Central memory CD8-positive, alpha-beta T cell (primary cell): ENCODE results near the gene TMEM95.
A peak's percentile ranks its signal among the peaks of the same experiment; 100 is the strongest.

Experiments
- ATAC-seq: fragments of 150-1000 bp; cut with Tn5 transposase; replicated peaks from 2 replicates; pipeline ENCODE4 v1.10.0; 2022; ENCODE audit warnings: mild to moderate bottlenecking, moderate FRiP score, moderate number of reproducible peaks; ENCODE audit not compliant: poor library complexity, severe bottlenecking; ENCODE audit errors: extremely low read depth
- DNase-seq, 2 donors: peaks; one replicate each; pipeline ENCODE4 v3.0.0; 2021; ENCODE audit warnings: low spot score in 2 of 2
- H3K27ac Mint-ChIP-seq: one replicate; pipeline ENCODE4 v1.8.0; 2022; ENCODE audit warnings: low read depth, mild to moderate bottlenecking, moderate library complexity, mixed read lengths
- H3K27me3 Mint-ChIP-seq: one replicate; pipeline ENCODE4 v1.8.0; 2022; ENCODE audit warnings: mixed read lengths
- H3K36me3 Mint-ChIP-seq: one replicate; pipeline ENCODE4 v1.8.0; 2022; ENCODE audit warnings: mild to moderate bottlenecking, moderate library complexity, mixed read lengths; ENCODE audit not compliant: insufficient read depth
- H3K4me1 Mint-ChIP-seq: one replicate; pipeline ENCODE4 v1.8.0; 2022; ENCODE audit warnings: mixed read lengths
- H3K4me3 Mint-ChIP-seq: one replicate; pipeline ENCODE4 v1.8.0; 2022; ENCODE audit warnings: mild to moderate bottlenecking, moderate library complexity, mixed read lengths
- H3K9me3 Mint-ChIP-seq: one replicate; pipeline ENCODE4 v1.8.0; 2022; ENCODE audit warnings: mixed read lengths

TMEM95 gene

GRCh38 chr17:7340179-7340578, 14.8 kb upstream of the TMEM95 start:
- DNase-seq: no peak
- Mint-ChIP-seq H3K36me3 (peaks cover 47% of the 10 kb centered on the region), H3K9me3 (no peaks in the 10 kb centered on the region), H3K4me1 (peaks cover 48% of the 10 kb centered on the region), H3K27me3 (no peaks in the 10 kb centered on the region), H3K27ac (peak overlapping the region; percentile 11), H3K4me3 (no peak overlapping the region)
- ATAC-seq: no peak

DNA sequence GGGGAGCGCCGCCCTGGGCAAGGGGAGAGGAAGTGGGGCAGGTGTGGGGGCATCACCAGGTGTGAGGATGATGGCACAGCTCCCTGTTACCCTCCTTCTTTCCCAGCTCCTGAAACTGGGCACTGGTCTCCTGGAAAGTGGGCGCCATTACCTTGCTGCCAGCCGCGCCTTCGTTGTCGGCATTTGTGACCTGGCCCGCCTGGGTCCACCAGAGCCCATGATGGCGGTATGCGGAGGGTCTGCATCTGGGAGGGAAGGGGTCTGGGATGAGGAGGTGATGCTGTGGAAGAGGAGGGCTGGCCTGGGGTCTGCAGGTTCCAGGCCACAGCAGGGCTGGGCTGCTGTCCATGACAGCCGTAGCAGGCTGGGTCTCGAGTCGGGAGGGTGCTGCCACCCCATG, 13.1 kb upstream of the TMEM95 start:
- H3K36me3 Mint-ChIP-seq: peaks cover 55% of the 10 kb centered on the region
- H3K27me3 Mint-ChIP-seq: no peaks in the 10 kb centered on the region
- H3K27ac Mint-ChIP-seq: no peak overlapping the region
- DNase-seq (no peak), ATAC-seq (no peak)
- H3K4me3 Mint-ChIP-seq: no peak overlapping the region
- no peaks in the 10 kb centered on the region for H3K9me3 Mint-ChIP-seq
- H3K4me1 Mint-ChIP-seq: peaks cover 35% of the 10 kb centered on the region

GRCh38 chr17:7343250-7343649, 11.7 kb upstream of the TMEM95 start:
- Mint-ChIP-seq H3K4me3 (no peak overlapping the region), H3K27me3 (no peaks in the 10 kb centered on the region), H3K9me3 (no peaks in the 10 kb centered on the region), H3K4me1 (peaks cover 30% of the 10 kb centered on the region), H3K36me3 (peaks cover 56% of the 10 kb centered on the region), H3K27ac (no peak overlapping the region)
- DNase-seq (no peak), ATAC-seq (no peak)

DNA sequence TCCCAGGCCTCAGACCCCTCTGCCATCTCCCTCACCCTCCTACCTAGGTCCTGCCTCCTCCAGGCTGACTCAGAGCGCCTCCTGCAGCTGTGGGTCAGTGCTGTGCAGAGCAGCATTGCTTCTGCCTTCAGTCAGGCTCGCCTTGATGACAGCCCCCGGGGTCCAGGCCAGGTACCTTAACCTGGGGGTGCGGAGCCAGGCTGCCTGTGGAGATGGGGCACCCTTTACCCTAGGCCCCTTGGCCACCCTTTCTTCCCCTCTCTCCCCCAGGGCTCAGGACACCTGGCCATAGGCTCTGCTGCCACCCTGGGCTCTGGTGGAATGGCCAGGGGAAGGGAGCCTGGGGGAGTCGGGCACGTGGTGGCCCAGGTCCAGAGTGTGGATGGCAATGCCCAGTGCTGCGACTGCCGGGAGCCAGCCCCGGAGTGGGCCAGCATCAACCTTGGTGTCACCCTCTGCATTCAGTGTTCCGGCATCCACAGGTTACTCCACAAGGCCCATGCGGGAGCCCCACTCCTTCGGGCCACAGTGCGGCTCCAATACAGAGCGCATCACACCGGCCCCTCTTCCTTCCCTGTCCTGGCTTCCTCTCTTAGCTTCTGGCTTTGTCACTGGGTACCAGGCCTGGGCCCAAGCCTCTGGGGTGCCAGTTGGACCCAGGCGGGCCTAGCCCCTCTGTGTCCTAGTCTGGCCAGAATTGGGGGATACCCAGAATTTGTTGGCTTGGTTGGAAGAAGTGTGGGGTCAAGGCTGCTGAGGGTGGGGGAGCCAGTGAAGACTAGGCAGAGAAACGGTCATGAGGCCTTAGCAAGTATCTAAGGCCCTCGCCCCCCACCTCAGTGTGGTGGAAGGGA, 8.0 kb upstream of the TMEM95 start:
- DNase-seq (no peak), ATAC-seq (no peak)
- Mint-ChIP-seq H3K4me1 (peaks cover 44% of the 10 kb centered on the region), H3K36me3 (peaks cover 45% of the 10 kb centered on the region), H3K27ac (peak overlapping the region; percentile 29), H3K27me3 (no peaks in the 10 kb centered on the region), H3K4me3 (no peak overlapping the region), H3K9me3 (no peaks in the 10 kb centered on the region)

- H3K4me1 Mint-ChIP-seq: peaks cover 51% of the 10 kb centered on the region
- H3K27me3 Mint-ChIP-seq: no peaks in the 10 kb centered on the region
- DNase-seq (no peak), ATAC-seq (no peak)
- no peaks in the 10 kb centered on the region for H3K9me3 Mint-ChIP-seq
- H3K27ac Mint-ChIP-seq: peak overlapping the region; percentile 82
- peaks cover 44% of the 10 kb centered on the region for H3K36me3 Mint-ChIP-seq
- no peak overlapping the region for H3K4me3 Mint-ChIP-seq
Observed at GRCh38 chr17:7347630-7348477, 7.1 kb upstream of the TMEM95 start.

DNA sequence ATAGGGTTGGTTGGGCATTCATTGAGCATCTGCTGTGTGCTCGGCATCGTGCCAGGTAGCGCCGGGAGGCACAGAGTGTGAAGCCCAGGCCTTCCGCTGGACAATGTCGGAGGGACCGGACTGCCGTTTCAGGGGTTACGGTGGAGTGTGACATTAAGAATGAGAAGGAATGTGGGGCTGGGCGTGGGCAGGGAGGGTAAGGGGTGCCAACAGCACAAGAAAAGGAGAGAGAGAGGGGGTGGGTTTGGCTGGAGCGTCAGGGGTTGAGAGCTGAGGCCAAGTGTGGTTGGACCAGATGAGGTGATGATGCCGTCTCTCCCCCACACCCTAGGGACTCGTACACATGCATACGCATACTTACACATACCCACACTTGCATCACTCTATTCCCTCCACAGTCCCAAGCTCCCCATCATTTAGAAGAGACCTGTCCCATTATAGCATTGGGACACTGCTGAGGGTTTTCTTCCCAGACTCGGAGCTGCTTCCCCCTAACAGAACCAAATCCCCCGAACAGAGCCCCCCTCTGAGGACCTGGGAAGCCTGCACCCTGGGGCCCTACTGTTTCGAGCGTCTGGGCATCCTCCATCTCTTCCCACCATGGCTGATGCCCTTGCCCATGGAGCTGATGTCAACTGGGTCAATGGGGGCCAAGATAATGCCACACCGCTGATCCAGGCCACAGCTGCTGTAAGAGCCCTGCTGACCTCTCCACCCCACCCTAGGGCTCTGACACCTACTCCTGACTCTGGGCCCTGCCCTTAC, 6.3 kb upstream of the TMEM95 start:
- H3K27me3 Mint-ChIP-seq: no peaks in the 10 kb centered on the region

DNA sequence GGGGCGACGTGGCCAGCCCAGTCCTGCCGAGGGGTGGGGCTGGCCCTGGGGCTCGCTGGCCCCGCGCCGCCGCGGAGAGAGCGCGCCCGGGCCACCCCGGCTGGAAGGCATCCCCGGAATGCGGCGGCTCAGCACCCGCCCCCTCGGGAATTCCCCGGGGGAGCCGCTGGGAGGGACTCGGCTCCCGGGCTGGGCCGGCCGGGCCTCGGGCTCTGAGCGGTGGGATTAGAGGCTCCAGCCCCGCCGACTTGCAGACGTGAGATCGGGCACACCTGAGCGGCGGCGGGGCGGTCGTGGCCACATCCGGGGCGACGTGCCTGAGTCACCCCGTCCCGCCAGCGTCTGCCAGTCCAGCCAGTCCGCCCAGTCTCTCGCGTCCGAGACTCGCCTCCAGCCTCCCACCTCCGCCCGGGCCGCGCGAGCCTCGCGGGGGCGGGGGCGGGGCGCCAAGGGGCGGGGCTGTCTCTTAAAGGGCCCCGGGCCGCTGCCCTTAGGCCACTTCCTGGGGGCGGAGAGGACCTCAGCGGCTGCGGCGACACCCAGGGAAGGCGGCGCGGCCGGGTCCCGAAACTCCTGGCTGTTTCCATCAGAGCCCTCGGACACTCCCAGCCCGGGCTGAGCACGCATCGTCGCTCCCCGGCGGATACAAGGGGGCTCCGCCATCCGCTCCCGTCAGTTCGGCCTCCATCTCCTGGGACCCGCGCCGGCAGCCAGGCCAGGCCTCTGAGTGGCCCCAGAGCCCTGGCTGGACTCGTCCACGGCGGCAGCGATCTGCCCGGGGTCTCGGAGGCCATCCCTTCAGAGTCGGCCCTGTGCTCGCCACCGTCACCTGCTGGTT, 3.1 kb upstream of the TMEM95 start, which contains the start of gene KCTD11:
KCTD11 (plus strand) TSS at position 498 of the 838 bp plus-strand sequence.
- Mint-ChIP-seq H3K27ac (peak within 1 kb of the TSS; percentile 96), H3K27me3 (no peaks in the 10 kb centered on the region), H3K36me3 (peaks cover 25% of the 10 kb centered on the region), H3K4me1 (peaks cover 68% of the 10 kb centered on the region), H3K9me3 (no peaks in the 10 kb centered on the region), H3K4me3 (peak within 1 kb of the TSS; percentile 90)
- ATAC-seq (peak; percentile 50), DNase-seq (peak; percentile 44 to 69)

More for the DNA sequence above, 6.3 kb upstream of the TMEM95 start:
- Mint-ChIP-seq H3K27ac (peak overlapping the region; percentile 82), H3K9me3 (no peaks in the 10 kb centered on the region), H3K36me3 (peaks cover 39% of the 10 kb centered on the region), H3K4me3 (no peak overlapping the region), H3K4me1 (peaks cover 55% of the 10 kb centered on the region)
- ATAC-seq (no peak), DNase-seq (no peak)

DNA sequence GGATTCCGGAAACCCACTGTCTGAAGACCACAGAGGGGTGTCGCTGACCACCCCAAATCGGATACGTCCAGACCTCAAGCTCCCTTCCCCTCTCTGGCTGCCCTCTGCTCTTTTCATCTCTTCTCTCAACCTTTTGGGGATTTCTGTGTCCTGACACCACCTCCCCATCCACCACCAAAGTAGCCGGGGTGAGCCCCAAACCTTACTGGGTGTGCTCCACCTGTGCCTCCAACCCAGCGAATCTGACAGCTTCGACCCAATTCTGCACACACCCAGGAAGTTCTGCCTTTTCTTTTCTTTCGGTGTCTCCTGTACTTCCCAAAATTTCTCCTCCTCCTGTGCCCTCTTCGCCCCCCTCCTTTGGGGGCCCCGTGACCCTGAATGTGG, 2.5 kb upstream of the TMEM95 start:
- peak overlapping the region; percentile 90 for H3K4me3 Mint-ChIP-seq
- DNase-seq (no peak), ATAC-seq (no peak)
- H3K4me1 Mint-ChIP-seq: peaks cover 63% of the 10 kb centered on the region
- H3K27ac Mint-ChIP-seq: peak overlapping the region; percentile 96
- no peaks in the 10 kb centered on the region for H3K27me3 Mint-ChIP-seq
- H3K36me3 Mint-ChIP-seq: peaks cover 20% of the 10 kb centered on the region
- H3K9me3 Mint-ChIP-seq: no peaks in the 10 kb centered on the region

DNA sequence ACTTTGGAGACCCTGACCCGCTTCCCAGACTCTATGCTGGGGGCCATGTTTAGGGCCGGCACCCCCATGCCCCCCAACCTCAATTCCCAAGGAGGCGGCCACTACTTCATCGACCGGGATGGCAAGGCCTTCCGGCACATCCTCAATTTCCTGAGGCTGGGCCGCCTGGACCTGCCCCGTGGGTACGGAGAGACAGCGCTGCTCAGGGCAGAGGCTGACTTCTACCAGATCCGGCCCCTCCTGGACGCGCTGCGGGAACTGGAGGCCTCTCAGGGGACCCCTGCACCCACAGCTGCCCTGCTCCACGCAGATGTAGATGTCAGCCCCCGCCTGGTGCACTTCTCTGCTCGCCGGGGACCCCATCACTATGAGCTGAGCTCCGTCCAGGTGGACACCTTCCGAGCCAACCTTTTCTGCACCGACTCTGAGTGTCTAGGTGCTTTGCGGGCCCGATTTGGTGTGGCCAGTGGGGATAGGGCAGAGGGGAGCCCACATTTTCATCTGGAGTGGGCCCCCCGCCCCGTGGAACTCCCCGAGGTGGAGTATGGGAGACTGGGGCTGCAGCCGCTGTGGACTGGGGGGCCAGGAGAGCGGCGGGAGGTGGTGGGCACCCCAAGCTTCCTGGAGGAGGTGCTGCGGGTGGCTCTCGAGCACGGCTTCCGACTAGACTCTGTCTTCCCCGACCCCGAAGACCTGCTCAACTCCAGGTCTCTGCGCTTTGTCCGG, 1.9 kb upstream of the TMEM95 start:
- Mint-ChIP-seq H3K9me3 (no peaks in the 10 kb centered on the region), H3K27me3 (no peaks in the 10 kb centered on the region), H3K4me3 (peak overlapping the region; percentile 90), H3K36me3 (peaks cover 19% of the 10 kb centered on the region), H3K27ac (peak overlapping the region; percentile 96), H3K4me1 (peaks cover 61% of the 10 kb centered on the region)
- DNase-seq (no peak), ATAC-seq (no peak)

DNA sequence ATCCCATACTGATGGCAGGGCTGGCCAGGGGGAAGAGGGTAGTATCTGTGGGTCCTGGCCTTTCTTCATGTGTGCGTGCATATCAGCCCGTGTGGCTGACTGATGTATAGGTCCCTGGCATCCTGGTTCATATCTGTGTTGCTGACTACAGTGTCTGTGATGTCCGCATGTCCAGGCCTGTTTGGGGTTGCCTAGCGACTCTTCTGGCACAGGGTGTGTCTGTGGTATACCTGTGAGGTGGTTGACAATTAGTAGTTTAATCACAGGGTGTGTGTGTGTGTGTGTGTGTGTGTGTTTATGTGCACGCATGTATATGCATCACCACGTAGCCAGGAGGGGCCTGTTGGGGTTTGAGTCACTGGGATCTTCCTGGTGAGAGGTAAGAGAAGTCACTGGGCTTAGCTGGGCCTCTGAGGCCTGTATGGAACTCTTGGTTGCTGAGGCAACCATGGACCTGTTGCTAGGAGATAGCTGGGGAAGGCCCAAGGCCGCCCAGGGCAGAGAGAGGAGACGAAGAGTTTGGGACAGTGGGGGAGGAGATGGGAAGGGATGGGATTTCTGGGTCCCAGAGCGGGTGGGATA, 603 bp upstream of the TMEM95 start:
- H3K36me3 Mint-ChIP-seq: peaks cover 15% of the 10 kb centered on the region
- DNase-seq: no peak
- H3K27ac Mint-ChIP-seq: peak overlapping the region; percentile 74
- H3K4me1 Mint-ChIP-seq: peaks cover 48% of the 10 kb centered on the region
- no peak for ATAC-seq
- no peaks in the 10 kb centered on the region for H3K9me3 Mint-ChIP-seq
- H3K27me3 Mint-ChIP-seq: no peaks in the 10 kb centered on the region
- H3K4me3 Mint-ChIP-seq: no peak overlapping the region

- peaks cover 37% of the 10 kb centered on the region for H3K4me1 Mint-ChIP-seq
- ATAC-seq: no peak
- no peaks in the 10 kb centered on the region for H3K27me3 Mint-ChIP-seq
- no peaks in the 10 kb centered on the region for H3K9me3 Mint-ChIP-seq
- no peak overlapping the region for H3K4me3 Mint-ChIP-seq
- no peak for DNase-seq
- H3K27ac Mint-ChIP-seq: no peak overlapping the region
- peaks cover 13% of the 10 kb centered on the region for H3K36me3 Mint-ChIP-seq
Observed at GRCh38 chr17:7355573-7355972, 617 bp downstream of the TMEM95 start.
